ENCODE measurements around the gene MAML3. TPM values are rescaled to one million over a fixed set of nuclear protein-coding genes. Genes with fewer than 3 reads are reported as not detected.

Gene MAML3
- total RNA-seq, 2 experiments from 2014 or later = 4.0 to 4.1 TPM

- H3K27me3 Mint-ChIP-seq (ENCODE audit: low read depth) = no peaks in the 10 kb centered on the region
- H3K4me1 Mint-ChIP-seq (ENCODE audit: low read depth) = no peaks in the 10 kb centered on the region
- CTCF ChIA-PET = no interaction called here
- no peak for ATAC-seq
- H3K4me3 Mint-ChIP-seq = no peak overlapping the region
- no peak overlapping the region for H3K27ac Mint-ChIP-seq
- no peaks in the 10 kb centered on the region for H3K9me3 Mint-ChIP-seq (ENCODE audit: insufficient read depth)
- H3K36me3 Mint-ChIP-seq (ENCODE audit: low read depth) = no peaks in the 10 kb centered on the region
- POLR2A ChIA-PET = no interaction called here
- DNase-seq = no peak
Measured at GRCh38 chr4:139828966-139829664, 324.9 kb downstream of the MAML3 start.

- DNase-seq (no peak), ATAC-seq (no peak)
- H3K27me3 Mint-ChIP-seq (ENCODE audit: low read depth) = no peaks in the 10 kb centered on the region
- H3K36me3 Mint-ChIP-seq (ENCODE audit: low read depth) = no peaks in the 10 kb centered on the region
- no peak overlapping the region for H3K27ac Mint-ChIP-seq
- CTCF ChIA-PET = no interaction called here
- no peaks in the 10 kb centered on the region for H3K4me1 Mint-ChIP-seq (ENCODE audit: low read depth)
- no peaks in the 10 kb centered on the region for H3K9me3 Mint-ChIP-seq (ENCODE audit: insufficient read depth)
- POLR2A ChIA-PET = no interaction called here
- H3K4me3 Mint-ChIP-seq = no peak overlapping the region
Measured at GRCh38 chr4:139826426-139826825, 327.6 kb downstream of the MAML3 start.

GRCh38 chr4:139825523-139826014 lies 328.4 kb downstream of the MAML3 start:
- POLR2A ChIA-PET = no interaction called here
- H3K4me1 Mint-ChIP-seq (ENCODE audit: low read depth) = no peaks in the 10 kb centered on the region
- DNase-seq (no peak), ATAC-seq (no peak)
- no peaks in the 10 kb centered on the region for H3K27me3 Mint-ChIP-seq (ENCODE audit: low read depth)
- no peaks in the 10 kb centered on the region for H3K9me3 Mint-ChIP-seq (ENCODE audit: insufficient read depth)
- no peaks in the 10 kb centered on the region for H3K36me3 Mint-ChIP-seq (ENCODE audit: low read depth)
- no peak overlapping the region for H3K4me3 Mint-ChIP-seq
- H3K27ac Mint-ChIP-seq = no peak overlapping the region
- CTCF ChIA-PET = no interaction called here

GRCh38 chr4:139824882-139825522 lies 329.0 kb downstream of the MAML3 start:
- CTCF ChIA-PET = no interaction called here
- DNase-seq = no peak
- POLR2A ChIA-PET = no interaction called here
- H3K9me3 Mint-ChIP-seq (ENCODE audit: insufficient read depth) = no peaks in the 10 kb centered on the region
- H3K27me3 Mint-ChIP-seq (ENCODE audit: low read depth) = no peaks in the 10 kb centered on the region
- no peaks in the 10 kb centered on the region for H3K4me1 Mint-ChIP-seq (ENCODE audit: low read depth)
- H3K36me3 Mint-ChIP-seq (ENCODE audit: low read depth) = no peaks in the 10 kb centered on the region
- ATAC-seq = no peak
- no peak overlapping the region for H3K4me3 Mint-ChIP-seq
- H3K27ac Mint-ChIP-seq = no peak overlapping the region

- ATAC-seq = no peak
- POLR2A ChIA-PET = no interaction called here
- Mint-ChIP-seq H3K27ac (no peak overlapping the region), H3K27me3 (ENCODE audit: low read depth) (no peaks in the 10 kb centered on the region), H3K4me3 (no peak overlapping the region), H3K36me3 (ENCODE audit: low read depth) (no peaks in the 10 kb centered on the region), H3K9me3 (ENCODE audit: insufficient read depth) (no peaks in the 10 kb centered on the region), H3K4me1 (ENCODE audit: low read depth) (no peaks in the 10 kb centered on the region)
- DNase-seq = no peak
- CTCF ChIA-PET = no interaction called here
Measured at GRCh38 chr4:139823746-139824145, 330.2 kb downstream of the MAML3 start.

GRCh38 chr4:139823345-139823744 lies 330.6 kb downstream of the MAML3 start:
- DNase-seq (no peak), ATAC-seq (no peak)
- Mint-ChIP-seq H3K27ac (no peak overlapping the region), H3K4me1 (ENCODE audit: low read depth) (no peaks in the 10 kb centered on the region), H3K36me3 (ENCODE audit: low read depth) (no peaks in the 10 kb centered on the region), H3K9me3 (ENCODE audit: insufficient read depth) (no peaks in the 10 kb centered on the region), H3K4me3 (no peak overlapping the region), H3K27me3 (ENCODE audit: low read depth) (no peaks in the 10 kb centered on the region)
- ChIA-PET CTCF (no interaction called here), POLR2A (no interaction called here)

- Mint-ChIP-seq H3K4me1 (ENCODE audit: low read depth) (no peaks in the 10 kb centered on the region), H3K4me3 (no peak overlapping the region), H3K36me3 (ENCODE audit: low read depth) (no peaks in the 10 kb centered on the region), H3K9me3 (ENCODE audit: insufficient read depth) (no peaks in the 10 kb centered on the region), H3K27me3 (ENCODE audit: low read depth) (no peaks in the 10 kb centered on the region), H3K27ac (no peak overlapping the region)
- ChIA-PET POLR2A (no interaction called here), CTCF (no interaction called here)
- DNase-seq = no peak
- ATAC-seq = no peak
Measured at GRCh38 chr4:139822391-139822790, 331.6 kb downstream of the MAML3 start.

- Mint-ChIP-seq H3K9me3 (ENCODE audit: insufficient read depth) (no peaks in the 10 kb centered on the region), H3K36me3 (ENCODE audit: low read depth) (no peaks in the 10 kb centered on the region), H3K4me1 (ENCODE audit: low read depth) (no peaks in the 10 kb centered on the region), H3K4me3 (no peak overlapping the region), H3K27ac (no peak overlapping the region), H3K27me3 (ENCODE audit: low read depth) (no peaks in the 10 kb centered on the region)
- ChIA-PET POLR2A (no interaction called here), CTCF (no interaction called here)
- DNase-seq = no peak
- no peak for ATAC-seq
Measured at GRCh38 chr4:139819082-139819481, 334.9 kb downstream of the MAML3 start.

GRCh38 chr4:139817657-139818452 lies 336.1 kb downstream of the MAML3 start:
- Mint-ChIP-seq H3K4me3 (no peak overlapping the region), H3K4me1 (ENCODE audit: low read depth) (no peaks in the 10 kb centered on the region), H3K27ac (no peak overlapping the region), H3K36me3 (ENCODE audit: low read depth) (no peaks in the 10 kb centered on the region), H3K9me3 (ENCODE audit: insufficient read depth) (no peaks in the 10 kb centered on the region), H3K27me3 (ENCODE audit: low read depth) (no peaks in the 10 kb centered on the region)
- ChIA-PET POLR2A (no interaction called here), CTCF (no interaction called here)
- no peak for DNase-seq
- no peak for ATAC-seq

- no peaks in the 10 kb centered on the region for H3K9me3 Mint-ChIP-seq (ENCODE audit: insufficient read depth)
- no peaks in the 10 kb centered on the region for H3K4me1 Mint-ChIP-seq (ENCODE audit: low read depth)
- H3K36me3 Mint-ChIP-seq (ENCODE audit: low read depth) = no peaks in the 10 kb centered on the region
- ATAC-seq (no peak), DNase-seq (no peak)
- no peaks in the 10 kb centered on the region for H3K27me3 Mint-ChIP-seq (ENCODE audit: low read depth)
- ChIA-PET POLR2A (no interaction called here), CTCF (no interaction called here)
- no peak overlapping the region for H3K27ac Mint-ChIP-seq
- H3K4me3 Mint-ChIP-seq = no peak overlapping the region
Measured at GRCh38 chr4:139816856-139817255, 337.1 kb downstream of the MAML3 start.

GRCh38 chr4:139815778-139816601 lies 338.0 kb downstream of the MAML3 start:
- Mint-ChIP-seq H3K4me1 (ENCODE audit: low read depth) (no peaks in the 10 kb centered on the region), H3K4me3 (no peak overlapping the region), H3K27ac (no peak overlapping the region), H3K9me3 (ENCODE audit: insufficient read depth) (no peaks in the 10 kb centered on the region), H3K27me3 (ENCODE audit: low read depth) (no peaks in the 10 kb centered on the region), H3K36me3 (ENCODE audit: low read depth) (no peaks in the 10 kb centered on the region)
- ATAC-seq (no peak), DNase-seq (no peak)
- ChIA-PET CTCF (no interaction called here), POLR2A (no interaction called here)

Data from activated CD8-positive, alpha-beta T cell treated with anti-CD3 and anti-CD28 coated beads, Interleukin-2, amount 10 ng/mL, durations not matched to agents 7 days and 5 days (primary cell).